A673 (cell line): ENCODE results near the gene WWP2. TPM values are rescaled to one million over a fixed set of nuclear protein-coding genes. Genes with fewer than 3 reads are reported as not detected.

Source experiments
- BruUV-seq: library from RNA; stranded (reverse); fragments of 400-500 nt; replicated peaks from 2 replicates; lab custom pipeline; 2021; lab: Mats Ljungman, UMichigan
- CTCF ChIA-PET: fragments of 300-600 bp; sonication (Branson Sonifier 250); formaldehyde crosslinking; loops from one replicate; lab custom pipeline; 2022; ENCODE audit warnings: antibody characterized with exemption; lab: Charles Lee
- POLR2A ChIA-PET: fragments of 300-600 bp; sonication (Branson Sonifier 250); formaldehyde crosslinking; loops from one replicate; lab custom pipeline; 2022; ENCODE audit warnings: antibody characterized with exemption; ENCODE audit not compliant: low non-redundant PET; lab: Charles Lee
- DNase-seq: peaks from one replicate; pipeline ENCODE4 v3.0.0-alpha.2; 2015; ENCODE audit warnings: low spot score
- H3K27ac ChIP-seq: fragments of 200-600 bp; sonication (generic); 2 replicates; pipeline ENCODE4 v1.5.1; 2016; ENCODE audit warnings: mixed run types, low read depth, mild to moderate bottlenecking, mixed read lengths, antibody characterized with exemption, low read length; ENCODE audit not compliant: poor library complexity, severe bottlenecking
- H3K27me3 ChIP-seq: fragments of 200-600 bp; sonication (generic); replicated peaks from 2 replicates; pipeline ENCODE4 v1.6.1; 2017; ENCODE audit warnings: mixed run types, low read depth, mild to moderate bottlenecking, mixed read lengths, antibody characterized with exemption, low read length; ENCODE audit not compliant: insufficient read depth, poor library complexity
- H3K36me3 ChIP-seq: fragments of 200-600 bp; sonication (generic); 2 replicates; pipeline ENCODE4 v1.6.1; 2016; ENCODE audit warnings: mixed run types, mild to moderate bottlenecking, mixed read lengths, antibody characterized with exemption, low read length; ENCODE audit not compliant: insufficient read depth, poor library complexity, severe bottlenecking
- H3K4me1 ChIP-seq: fragments of 200-600 bp; sonication (generic); 2 replicates; pipeline ENCODE4 v1.6.1; 2017; ENCODE audit warnings: mixed run types, mild to moderate bottlenecking, mixed read lengths, antibody characterized with exemption, low read length; ENCODE audit not compliant: insufficient read depth, poor library complexity, severe bottlenecking
- H3K4me3 ChIP-seq: fragments of 200-600 bp; sonication (generic); 2 replicates; pipeline ENCODE4 v1.5.1; 2016; ENCODE audit warnings: low read depth, mixed run types, mild to moderate bottlenecking, mixed read lengths, low read length; ENCODE audit not compliant: poor library complexity, severe bottlenecking
- H3K9me3 ChIP-seq: fragments of 200-600 bp; sonication (generic); 2 replicates; pipeline ENCODE4 v1.6.1; 2016; ENCODE audit warnings: mixed run types, low read depth, mild to moderate bottlenecking, mixed read lengths, antibody characterized with exemption, low read length; ENCODE audit not compliant: poor library complexity, severe bottlenecking
- EZH2 ChIP-seq: fragments of 200-600 bp; sonication (generic); IDR thresholded peaks from 2 replicates; pipeline ENCODE4 v1.6.1; 2017; ENCODE audit warnings: borderline replicate concordance, low read depth, mild to moderate bottlenecking, mixed read lengths, antibody characterized with exemption, low read length; ENCODE audit not compliant: poor library complexity, severe bottlenecking
- intact Hi-C: fragments of 100-400 bp; cut with micrococcal nuclease; formaldehyde crosslinking; loops from one replicate; pipeline ENCODE4 v1.10.0; 2022; ENCODE audit not compliant: unreplicated experiment
- total RNA-seq: library from RNA; stranded (reverse); gene quantifications from 2 replicates; pipeline ENCODE4 v1.2.3, GENCODE V29; 2021
- TF ChIP-seq, protein P1 (sequence below): fragments of 300-800, 200-600 bp; sonication (generic); conservative IDR thresholded peaks from 2 replicates; pipeline ENCODE4 v1.5.1; 2017; ENCODE audit warnings: low read depth, mild to moderate bottlenecking, antibody characterized with exemption, low read length, moderate library complexity, mixed read lengths

WWP2 gene
- total RNA-seq, 1 experiment from 2014 or later = 32.4 TPM

DNA sequence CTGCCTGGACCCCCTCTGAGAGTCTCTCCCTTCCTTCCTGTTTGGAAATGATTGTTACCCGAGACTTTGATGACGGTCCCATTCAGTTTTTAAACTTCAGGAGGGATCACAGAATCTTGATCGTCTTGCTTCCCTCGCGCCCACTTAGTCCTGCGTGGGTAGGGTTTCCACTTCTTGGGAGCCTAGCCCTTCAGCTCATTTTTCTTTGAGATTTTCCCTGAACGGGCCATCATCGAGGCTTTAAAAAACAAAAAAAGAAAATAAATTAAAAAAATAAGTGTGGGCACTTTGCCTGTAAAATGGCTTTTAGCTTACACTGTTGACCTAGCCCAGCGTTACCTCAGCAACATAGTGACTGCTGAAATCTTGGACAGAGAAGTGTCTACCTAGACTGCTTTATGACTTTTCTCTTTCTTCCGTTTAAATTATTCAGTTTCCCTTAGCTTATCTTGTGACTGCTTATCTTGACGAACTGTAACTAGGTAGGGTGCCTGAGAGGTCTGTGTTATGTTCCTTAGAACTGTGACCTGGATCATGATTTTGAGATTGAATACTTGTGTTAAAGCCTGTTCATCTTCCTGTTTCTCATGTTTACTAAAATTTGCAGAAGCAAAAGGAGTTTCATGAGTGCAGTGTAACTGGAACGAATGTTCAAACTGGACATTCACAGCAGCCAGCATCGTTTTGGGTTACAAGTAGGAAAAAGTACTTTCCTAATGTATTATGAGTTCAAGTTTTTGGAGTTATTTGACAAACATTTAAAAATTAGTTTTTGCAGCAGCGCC, 874 bp downstream of the WWP2 start:
- H3K9me3 ChIP-seq = no peaks in the 10 kb centered on the region
- POLR2A ChIA-PET = interaction anchor here (0.6 kb wide), 2 partner anchors 19 to 141 kb away, joined by 3 to 11 read pairs; no protein-coding TSS in a partner anchor

DNA sequence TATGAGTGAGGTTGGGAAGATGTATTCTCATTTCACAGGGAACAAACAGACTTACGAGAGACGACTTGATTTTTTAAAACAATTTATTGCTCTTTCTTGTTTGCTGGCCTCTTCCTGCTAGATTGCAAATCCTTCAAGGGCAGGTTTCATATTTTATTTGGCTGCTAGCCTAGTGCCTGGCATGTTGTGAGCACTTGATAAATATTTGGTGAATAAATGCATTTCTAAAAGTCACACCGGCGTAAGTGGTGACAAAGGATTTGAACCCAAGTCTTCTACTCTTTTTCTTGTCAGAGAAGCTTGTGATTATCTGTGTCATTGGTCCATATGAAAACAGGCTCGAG, 1.4 kb downstream of the WWP2 start:
- H3K27me3 ChIP-seq = no peaks in the 10 kb centered on the region
- no peaks in the 10 kb centered on the region for H3K4me1 ChIP-seq
- peak overlapping the region; percentile 89 for H3K4me3 ChIP-seq
- no peaks in the 10 kb centered on the region for H3K9me3 ChIP-seq
- no TSS peak for BruUV-seq
- intact Hi-C loops = no loop called here
- peak overlapping the region; percentile 78 for H3K27ac ChIP-seq
- CTCF ChIA-PET = no interaction called here
- POLR2A ChIA-PET = no interaction called here
- TF ChIP-seq EZH2 = no peak
- TF ChIP-seq, protein P1, sequence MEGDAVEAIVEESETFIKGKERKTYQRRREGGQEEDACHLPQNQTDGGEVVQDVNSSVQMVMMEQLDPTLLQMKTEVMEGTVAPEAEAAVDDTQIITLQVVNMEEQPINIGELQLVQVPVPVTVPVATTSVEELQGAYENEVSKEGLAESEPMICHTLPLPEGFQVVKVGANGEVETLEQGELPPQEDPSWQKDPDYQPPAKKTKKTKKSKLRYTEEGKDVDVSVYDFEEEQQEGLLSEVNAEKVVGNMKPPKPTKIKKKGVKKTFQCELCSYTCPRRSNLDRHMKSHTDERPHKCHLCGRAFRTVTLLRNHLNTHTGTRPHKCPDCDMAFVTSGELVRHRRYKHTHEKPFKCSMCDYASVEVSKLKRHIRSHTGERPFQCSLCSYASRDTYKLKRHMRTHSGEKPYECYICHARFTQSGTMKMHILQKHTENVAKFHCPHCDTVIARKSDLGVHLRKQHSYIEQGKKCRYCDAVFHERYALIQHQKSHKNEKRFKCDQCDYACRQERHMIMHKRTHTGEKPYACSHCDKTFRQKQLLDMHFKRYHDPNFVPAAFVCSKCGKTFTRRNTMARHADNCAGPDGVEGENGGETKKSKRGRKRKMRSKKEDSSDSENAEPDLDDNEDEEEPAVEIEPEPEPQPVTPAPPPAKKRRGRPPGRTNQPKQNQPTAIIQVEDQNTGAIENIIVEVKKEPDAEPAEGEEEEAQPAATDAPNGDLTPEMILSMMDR = no peak
- no peaks in the 10 kb centered on the region for H3K36me3 ChIP-seq
- no peak for DNase-seq

More for the DNA sequence above, 874 bp downstream of the WWP2 start:
- H3K27me3 ChIP-seq = no peaks in the 10 kb centered on the region
- intact Hi-C loops = no loop called here
- CTCF ChIA-PET = interaction anchor here (0.5 kb wide), 1 partner anchor 432 kb away, joined by 4 read pairs; no protein-coding TSS in a partner anchor
- TSS peak; percentile 65 for BruUV-seq
- H3K4me1 ChIP-seq = no peaks in the 10 kb centered on the region
- H3K4me3 ChIP-seq = peak overlapping the region; percentile 89
- no peak for TF ChIP-seq EZH2
- TF ChIP-seq, protein P1 = no peak
- peak overlapping the region; percentile 78 for H3K27ac ChIP-seq
- no peaks in the 10 kb centered on the region for H3K36me3 ChIP-seq
- DNase-seq = no peak

DNA sequence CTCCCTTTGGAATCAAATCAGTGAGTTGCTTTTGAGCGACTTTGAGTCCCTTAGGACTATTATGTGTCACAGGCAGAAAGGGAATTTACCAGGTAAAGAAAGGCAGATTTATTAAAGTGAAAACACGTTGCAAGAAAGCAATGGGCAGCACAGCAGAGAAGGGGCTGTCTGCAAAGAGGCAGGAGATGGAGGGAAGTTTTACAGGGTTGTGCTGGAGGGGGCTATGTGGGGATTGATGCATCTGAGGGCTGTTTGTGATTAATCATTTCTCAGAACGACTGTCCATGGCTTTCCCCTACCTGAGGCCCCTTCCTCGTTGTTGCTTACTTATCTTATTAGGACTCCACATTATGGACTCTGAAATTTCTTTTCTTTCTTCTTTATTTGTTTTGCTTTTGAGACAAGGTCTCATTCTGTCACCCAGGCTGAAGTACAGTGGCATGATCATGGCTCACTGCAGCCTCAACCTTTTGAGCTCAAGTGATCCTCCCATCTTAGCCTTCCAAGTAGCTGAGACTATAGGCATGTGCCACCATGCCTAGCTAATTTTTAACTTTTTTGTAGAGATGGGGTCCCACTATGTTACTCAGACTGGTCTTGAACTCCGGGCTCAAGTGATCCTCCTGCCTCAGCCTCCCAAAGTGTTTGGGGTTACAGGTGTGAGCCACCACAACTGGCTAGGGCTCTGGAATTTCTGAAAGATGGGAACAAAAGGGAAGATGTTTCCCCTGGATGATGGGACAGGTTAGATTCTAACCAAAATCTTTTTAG, 5.5 kb downstream of the WWP2 start:
- intact Hi-C loops = no loop called here
- POLR2A ChIA-PET = no interaction called here
- Histone ChIP-seq H3K9me3 (no peaks in the 10 kb centered on the region), H3K27me3 (no peaks in the 10 kb centered on the region), H3K4me3 (no peak overlapping the region), H3K36me3 (no peaks in the 10 kb centered on the region), H3K27ac (no peak overlapping the region), H3K4me1 (no peaks in the 10 kb centered on the region)
- no TSS peak for BruUV-seq
- TF ChIP-seq EZH2 = no peak
- TF ChIP-seq, protein P1 = no peak
- CTCF ChIA-PET = no interaction called here
- DNase-seq = no peak
